Epidermal melanocyte (primary cell): ENCODE data around the gene GMDS.
A peak's percentile ranks its signal among the peaks of the same experiment; 100 is the strongest.

Source experiments
- DNase-seq: peaks from one replicate; pipeline ENCODE4 v3.0.0; 2011; ENCODE audit warnings: low spot score; ENCODE audit not compliant: insufficient read length

Gene GMDS

DNA sequence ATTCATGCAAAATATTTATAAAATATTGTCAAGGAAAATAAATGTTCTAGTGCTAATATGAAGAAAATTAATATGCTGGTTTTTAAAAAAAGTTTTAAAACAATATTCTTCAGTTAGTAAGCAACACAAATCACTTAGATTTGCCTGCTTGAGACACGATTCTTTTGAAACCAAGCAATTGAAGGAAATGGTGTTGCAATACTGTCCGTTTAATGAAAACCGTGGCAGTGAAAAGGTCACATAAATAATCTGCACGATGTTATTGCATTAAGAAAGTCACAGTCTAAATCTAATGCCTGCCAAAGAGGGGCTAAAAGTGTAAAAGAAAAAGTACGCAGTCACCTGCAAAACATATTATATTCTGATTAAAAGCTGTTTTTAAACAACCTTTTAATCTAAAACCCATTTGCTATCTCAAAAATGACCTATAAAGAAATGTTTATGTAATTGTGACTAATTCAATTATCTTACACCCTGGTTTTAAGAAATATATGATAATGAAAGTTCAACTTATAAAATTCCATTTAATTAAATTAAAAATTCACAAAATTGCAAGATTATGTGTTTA, 143.0 kb downstream of the GMDS start:
- no peak for DNase-seq

DNA sequence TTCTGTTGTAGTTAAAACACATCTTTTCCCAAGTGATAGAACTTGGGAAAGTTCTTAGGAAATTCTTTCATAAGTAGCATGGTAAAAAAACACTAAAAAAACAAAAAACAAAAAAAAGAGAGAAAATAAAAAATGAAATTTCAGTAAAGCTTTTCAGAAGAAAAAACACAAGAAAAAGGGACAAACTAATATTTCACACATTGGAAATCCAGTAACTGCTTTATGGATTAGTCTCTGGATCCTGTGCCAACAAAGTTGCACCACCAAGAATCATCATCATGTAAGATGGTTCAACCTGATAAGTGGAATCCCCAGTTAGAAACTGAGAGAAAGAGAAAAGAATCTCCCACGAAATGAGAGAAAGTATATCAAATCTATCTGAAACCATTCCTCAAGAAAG, 144.2 kb downstream of the GMDS start:
- DNase-seq = no peak

DNA sequence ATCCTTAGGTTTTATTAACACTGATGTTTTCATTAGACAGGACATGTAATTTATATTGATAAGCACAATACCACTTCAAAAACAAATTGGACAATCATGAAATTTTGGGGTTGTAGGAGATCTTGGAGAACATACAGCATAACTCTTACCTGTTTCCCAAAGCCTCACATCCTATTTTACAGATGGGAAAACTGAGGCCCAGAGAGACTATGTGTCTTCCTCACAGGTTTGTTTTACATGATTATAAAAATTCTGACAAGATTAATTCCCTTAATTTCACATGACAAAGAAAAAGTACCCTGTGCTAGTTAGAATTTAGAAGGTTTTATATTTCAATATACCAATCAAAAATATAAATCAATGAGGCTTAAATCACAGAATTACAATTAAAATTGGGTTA, 145.5 kb downstream of the GMDS start:
- DNase-seq = no peak

DNA sequence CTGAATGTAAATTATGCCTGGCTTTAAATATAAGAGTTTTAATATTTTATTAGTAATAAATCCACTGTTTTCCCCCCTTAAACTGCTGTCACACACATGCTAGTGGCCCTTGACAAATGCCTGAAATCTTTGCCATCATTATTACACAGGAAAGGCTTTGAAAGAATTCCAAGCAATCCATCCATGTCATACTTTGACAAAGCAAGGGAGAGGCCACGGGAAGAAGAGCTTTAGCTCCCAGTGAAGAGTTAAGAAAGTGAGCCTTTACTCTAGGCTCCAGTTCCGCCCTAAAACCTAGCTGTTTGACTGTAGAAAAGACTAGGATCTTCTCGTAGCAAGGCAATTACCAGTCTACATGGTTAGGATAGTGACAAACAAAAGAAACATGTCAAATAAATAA, 147.9 kb downstream of the GMDS start:
- DNase-seq = no peak

DNA sequence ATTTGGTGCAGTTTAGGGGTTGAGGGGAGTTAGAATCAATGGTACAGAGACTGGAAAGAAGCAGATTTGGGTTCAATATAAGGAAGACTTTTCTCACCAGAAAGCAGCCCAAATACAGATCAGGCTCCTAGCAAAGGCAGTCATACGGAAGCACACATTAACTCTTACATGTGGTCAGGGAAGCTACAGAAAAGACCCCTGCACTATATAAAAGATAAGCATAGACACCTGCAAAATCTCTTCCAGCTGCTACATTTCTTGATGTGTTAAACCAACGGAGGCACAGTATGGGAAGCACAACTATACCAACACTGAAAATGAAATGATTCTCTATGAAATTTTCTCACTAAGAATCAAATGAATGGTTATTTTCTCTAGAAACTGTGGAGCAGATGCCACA, 150.8 kb downstream of the GMDS start:
- no peak for DNase-seq

DNA sequence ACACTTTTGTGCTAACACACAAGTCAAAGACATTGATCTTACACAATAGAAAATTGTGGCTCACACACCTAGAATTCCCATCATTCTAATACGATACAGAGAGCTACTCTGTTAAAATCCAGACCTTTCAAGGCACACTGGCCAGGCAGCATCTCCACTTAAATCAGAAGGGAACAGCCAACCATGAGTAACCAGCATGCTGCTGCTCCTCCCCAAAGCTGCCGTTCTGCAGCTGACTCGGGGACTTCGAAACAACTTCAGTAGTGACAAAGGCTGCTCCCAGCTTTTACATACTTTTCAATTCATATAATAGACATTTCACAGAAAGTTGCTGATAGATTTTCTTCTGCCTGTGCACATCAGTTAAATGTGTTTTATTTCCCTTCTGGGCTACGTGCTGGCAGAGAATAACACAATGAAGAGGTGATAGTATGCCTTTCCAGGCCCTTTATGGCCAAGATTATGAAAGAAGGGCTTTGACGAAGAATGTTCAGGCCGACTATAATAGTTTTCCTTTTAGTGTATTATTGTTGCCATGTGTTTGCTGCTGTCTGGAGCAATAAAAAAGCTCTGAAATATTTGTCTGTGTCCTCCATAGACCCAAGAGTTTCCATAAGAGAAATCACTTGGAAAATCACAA, 159.0 kb downstream of the GMDS start:
- DNase-seq = no peak

DNA sequence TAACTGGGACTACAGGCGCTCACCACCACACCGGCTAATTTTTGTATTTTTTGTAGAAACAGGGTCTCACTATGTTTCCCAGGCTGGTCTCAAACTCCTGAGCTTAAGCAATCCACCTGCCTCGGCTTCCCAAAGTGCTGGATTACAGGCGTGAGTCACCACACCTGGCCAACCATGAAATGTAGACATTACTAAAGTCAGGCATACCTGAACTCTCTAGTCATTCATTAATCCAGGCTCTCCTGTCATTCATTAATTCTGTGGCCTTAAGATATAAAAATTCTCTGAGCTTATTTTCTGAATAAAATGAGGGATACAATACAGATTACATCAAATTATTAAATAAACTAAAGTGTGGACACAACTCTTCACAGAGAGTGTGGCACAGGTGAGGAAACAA, 159.7 kb downstream of the GMDS start:
- DNase-seq = no peak

DNA sequence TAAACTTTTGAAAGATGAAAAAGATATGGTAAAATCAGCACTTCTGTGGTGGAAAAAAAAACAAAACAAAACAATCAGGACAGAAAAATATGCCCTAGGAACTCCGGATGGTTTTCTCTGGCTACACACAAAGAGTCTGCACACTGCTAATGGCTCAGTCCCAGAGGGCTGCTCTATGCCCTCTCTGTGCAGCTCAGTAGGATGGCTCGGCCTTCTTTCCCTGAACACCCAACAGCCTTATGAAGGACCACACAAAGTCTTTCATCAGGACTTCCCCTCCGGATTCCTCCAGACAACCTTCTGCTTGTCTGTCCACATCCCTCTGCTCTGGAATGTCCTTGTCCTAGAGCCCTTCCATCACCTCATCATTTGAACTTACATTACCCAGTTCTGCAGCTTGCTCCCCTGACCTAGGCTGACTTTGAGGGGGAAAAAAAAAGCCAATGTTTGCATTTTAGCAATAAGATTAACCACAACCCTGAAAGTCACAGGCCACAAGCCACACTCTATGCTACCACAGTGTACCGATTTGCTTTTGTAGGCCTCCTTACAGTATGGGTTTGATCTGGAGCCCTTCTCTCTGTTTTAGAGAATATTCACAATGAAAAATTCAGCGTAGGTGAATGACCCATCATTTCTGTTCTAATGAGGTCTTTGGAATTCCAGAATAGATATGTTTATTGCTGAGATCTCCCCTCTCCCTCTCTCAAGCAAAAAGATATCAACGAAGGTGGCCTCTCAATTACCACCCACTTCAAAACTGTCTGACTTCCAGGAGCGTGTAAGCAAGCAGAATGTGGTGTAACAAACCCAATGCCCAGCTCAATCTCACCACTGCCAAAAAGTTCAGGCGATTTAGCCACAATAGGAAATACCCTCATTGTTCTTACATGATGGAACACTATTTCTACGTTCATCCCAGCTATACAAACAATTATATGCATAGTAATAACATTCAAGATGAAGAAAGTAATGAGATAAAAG, 164.0 kb downstream of the GMDS start:
- DNase-seq = no peak

DNA sequence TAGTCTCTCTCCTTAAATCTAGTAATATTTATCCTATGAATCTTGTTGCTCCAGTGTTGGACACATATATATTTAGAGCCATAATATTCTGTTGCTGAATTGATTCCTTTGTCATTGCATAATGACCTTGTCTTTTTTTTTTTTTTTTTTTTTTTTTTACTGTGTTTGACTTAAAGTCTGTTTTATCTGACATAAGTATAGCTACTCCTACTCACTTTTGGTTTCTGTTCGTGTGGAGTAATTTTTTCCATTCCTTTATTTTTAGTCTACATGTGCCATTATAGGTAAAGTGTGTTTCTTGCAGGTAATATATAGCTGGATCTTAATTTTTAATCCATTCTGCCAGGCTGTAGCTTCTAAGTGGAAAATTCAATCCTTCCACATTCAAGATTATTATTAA, 166.5 kb downstream of the GMDS start:
- DNase-seq = no peak

DNA sequence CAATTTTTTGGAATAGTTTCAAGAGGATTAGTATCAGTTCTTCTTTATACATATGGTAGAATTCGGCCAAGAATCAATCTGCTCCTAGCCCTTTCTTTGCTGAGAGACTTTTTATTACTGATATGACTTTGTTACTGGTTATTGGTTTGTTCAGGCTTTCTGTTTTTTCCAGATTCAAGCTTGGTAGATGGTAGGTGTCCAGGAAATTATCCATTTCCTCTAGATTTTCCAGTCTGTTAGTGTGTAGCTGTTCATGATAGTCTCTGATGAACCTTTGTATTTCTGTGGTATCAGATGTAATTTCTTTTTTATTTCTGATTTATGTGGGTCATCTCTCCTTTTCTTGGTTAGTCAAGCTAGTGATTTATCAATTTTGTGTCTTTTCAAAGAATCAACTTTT, 167.6 kb downstream of the GMDS start:
- DNase-seq = no peak

DNA sequence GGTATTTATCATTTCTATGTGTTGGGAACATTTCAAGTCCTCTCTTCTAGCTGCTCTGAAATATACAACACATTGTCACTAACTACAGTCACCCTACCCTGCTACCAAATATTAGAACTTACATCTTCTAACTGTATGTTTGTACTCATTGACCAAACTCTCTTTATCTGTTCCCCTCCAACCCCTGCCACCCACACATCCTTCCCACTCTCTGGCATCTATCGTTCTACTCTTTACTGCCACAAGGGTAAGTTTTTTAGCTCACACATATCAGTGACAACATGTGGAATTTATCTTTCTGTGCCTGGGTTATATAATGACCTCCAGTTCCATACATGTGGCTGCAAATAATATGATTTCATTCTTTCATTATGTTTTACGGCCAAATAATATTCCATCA, 171.9 kb downstream of the GMDS start:
- DNase-seq = no peak

DNA sequence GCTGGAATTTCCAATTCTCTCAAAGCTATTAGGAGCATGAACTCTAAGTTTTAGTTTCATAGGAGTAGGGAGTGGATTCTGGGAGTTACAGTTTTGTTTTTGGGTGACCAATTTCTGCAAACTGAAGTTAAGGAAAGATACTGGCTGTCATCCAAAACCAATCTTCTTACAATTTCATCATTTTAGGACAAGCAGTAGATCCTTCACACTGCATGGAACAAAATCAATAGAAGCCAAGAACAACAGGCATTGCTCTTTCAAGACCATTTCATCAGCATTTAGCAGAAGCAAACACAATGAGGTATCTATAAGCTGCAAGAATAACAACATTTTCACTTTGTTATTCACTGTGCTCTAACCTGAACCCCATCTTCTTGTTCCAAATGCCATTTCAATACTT, 173.0 kb downstream of the GMDS start:
- no peak for DNase-seq

DNA sequence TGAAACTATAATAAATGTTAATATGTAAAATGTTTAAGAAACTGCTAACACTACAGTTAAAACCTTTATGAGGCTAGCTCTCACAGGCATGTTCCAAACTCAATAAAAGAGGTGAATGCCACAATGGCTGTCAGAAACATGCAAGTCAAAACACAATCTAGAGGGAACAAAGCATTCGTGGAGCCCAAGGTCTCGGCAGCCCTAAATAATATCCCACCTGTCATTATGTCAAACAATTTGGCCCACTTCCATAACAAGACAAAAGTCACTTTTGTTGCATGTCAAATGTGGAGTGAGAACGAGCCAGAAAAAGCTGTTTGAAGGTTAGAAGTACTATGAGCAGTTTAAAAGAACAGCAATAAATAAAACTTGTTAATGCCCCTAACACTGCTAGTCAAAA, 181.9 kb downstream of the GMDS start:
- no peak for DNase-seq

DNA sequence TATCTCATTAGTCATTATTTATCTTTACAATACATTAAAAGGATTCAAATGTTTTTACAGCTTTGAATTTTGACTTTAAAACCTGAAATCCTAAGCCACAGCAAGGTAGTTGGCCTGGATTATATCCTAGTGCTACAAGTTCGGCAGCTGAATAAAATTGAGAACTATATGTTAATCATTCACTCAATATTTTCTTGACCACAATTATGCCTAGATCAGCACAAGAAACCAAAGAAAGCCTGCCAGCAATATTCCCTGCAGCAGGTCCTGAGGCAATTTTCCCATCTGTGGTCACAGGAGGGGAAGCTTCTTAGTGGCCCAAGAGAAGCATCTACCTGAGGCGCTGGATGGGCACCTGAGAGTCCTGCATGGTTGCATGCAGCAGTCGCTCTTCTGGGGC, 183.5 kb downstream of the GMDS start:
- no peak for DNase-seq

DNA sequence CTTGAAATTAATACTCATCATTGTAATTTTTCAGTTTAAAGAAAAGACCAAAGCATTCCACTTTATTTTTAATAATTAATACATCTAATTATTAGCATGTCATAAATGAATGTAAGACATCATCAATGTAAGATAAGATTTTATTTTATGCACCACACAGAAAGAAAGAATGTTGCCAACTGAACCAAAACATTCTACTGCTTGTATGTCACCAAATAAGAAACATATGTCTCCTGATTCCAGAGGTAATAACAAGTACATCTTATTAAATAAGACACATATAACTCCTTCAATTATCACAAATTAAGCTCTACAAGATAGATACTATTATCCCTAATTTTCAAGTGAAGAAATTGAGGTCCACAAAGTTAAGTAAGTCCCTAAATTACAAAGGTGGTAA, 189.5 kb downstream of the GMDS start:
- peak; percentile 43 for DNase-seq

DNA sequence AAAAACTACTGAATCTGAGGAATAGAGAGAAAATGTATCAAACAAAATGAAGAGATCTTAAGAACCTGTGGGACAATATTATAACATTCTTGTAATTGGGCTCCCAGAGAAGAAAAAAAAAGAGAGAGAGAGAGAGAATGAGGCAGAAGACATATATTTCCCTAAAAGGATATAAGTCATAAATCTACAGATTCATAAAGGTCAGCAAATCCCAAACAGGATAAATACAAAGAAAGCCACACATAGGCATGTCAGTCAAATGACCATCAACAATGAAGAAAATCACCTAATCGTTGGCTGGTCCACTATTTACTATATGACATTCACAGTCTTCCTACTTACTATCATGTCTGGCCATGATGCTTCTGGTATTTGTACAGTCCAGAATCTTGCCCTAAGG, 190.3 kb downstream of the GMDS start:
- no peak for DNase-seq

DNA sequence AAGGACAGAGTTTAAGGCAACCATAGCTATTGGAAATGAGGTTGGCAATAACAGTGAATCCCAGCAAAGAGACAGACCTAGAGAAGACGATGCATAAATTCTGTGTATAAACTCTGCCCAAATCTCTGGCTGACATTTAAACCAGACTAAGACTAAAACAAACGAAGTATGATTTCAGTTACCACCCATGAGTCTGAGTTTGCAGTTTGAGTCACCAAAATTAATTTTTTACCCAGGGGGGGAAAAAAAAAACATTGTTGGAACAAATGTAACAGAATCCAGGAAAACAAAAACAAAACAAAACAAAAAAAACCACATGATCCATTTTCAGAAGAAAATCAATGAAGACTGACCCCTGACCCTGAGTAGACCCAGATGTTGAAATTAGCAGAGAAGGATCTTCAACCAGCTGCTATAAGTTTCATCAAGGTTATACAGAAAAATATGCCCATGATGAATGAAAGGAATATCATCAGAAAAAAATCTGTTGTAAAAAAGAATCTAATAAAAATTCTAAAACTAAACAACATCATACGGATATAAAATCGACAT, 190.8 kb downstream of the GMDS start:
- no peak for DNase-seq

DNA sequence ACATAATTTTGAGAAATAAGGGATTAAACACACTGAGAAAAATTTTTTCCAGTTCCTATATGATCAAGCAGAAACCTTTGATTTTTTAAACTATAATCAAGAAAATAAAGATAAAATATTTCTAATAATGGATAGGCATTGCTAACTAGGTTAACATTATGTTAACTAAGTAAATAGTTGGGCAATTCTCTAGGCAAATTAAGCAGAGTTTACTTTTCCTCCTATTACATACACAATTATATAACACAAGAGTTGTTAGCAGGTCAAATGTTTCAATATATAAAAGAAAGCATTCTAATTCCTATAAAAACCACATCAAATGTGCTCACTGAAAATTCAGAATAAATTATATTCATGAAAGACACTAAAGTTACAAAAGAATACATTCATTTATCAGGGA, 191.7 kb downstream of the GMDS start:
- DNase-seq = no peak

DNA sequence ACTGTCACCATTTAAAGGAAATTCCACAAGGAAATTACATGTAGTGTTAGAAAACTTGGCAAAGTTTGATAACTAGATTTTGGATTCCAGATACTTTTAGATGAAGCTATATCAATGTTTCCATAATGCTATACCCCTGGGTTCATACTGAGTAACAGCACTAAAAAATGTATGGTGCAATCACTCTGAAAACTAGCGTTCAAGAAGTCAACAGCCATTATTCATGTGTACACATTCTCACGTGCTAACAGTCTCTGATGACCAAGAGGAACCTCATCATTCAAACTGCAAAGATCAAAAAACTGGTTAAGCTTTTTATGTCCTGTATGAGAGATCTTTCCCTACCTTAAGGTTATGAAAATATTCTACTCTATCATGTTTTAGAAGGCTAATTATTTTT, 197.6 kb downstream of the GMDS start:
- no peak for DNase-seq

DNA sequence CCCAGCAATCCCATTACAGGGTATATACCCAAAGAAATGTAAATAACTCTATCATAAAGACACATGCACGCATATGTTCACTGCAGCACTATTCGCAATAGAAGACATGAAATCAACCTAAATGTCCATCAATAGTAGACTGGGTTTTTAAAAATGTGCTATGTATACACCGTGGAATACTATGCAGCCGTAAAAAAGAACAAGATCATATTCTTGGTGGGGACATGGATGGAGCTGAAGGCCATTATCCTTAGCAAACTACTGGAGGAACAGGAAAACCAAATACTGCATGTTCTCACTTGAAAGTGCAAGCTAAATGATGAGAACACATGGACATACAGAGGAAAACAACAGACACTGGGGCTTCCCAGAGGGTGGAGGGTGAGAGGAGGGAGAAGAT, 201.2 kb downstream of the GMDS start:
- DNase-seq = no peak

DNA sequence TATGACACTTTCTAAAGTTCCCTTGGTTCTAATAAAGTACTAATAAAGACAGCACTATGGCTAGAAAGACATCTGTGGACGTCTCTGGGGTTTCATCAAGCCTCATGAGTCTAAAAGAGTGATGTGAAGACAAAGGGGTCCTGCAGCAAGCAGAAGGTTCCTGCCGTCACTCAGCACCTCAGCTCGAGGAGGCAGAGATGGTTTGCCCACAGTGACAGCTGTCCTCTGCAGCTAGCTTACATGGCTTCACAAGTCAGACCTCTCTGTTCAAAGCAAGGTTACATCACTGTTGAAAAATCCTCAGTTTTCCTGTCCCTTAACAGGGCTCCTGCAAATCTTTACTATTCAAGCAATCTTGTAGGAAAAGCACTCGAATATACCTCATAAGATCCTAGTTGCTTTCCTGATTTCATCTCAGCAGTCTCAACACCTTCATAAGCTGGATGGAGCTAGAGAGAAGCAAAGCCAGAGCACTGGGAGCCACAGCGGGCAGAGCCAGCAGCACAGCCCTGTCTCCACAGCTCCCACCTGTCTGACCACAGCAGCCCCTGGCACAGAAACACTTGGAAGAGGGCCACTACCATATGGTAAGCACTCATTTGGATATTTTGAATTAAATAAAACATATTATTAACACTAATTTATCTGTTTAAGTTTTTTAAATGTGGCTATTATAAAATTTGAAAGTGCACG, 202.3 kb downstream of the GMDS start:
- DNase-seq = no peak

DNA sequence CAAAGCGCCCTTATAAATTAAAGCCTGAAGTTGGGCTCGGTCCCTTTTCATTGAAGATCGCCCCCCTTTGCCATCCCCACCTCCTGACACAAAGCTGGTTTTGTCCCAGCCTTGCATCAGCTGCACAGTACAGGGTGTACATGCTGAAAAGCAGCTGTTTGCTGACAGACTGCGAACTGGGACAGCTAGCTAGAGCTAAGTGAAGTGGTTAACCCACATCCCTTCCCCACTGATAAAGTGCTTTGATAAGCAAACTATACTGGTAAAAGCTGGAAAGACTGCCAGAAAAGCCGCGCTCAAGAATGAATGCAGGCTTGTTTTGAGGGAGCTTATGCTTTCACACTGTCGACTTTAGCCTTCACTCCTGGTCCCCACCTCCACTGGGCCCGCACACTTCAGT, 207.3 kb downstream of the GMDS start:
- no peak for DNase-seq
